22Rv1 (cell line): ENCODE results near the gene SORBS1.

Source experiments
- H3K27ac ChIP-seq: fragments of 450-650 bp; 2 replicates; pipeline ENCODE4 v1.5.1; 2017
- ZFX ChIP-seq: fragments of 450-650 bp; IDR thresholded peaks from 2 replicates; pipeline ENCODE4 v1.6.1; 2017; ENCODE audit warnings: antibody characterized with exemption, borderline replicate concordance
- TF ChIP-seq, protein P1 (sequence below): fragments of 450-650 bp; IDR thresholded peaks from 2 replicates; pipeline ENCODE4 v1.5.1; 2017; ENCODE audit warnings: mild to moderate bottlenecking

SORBS1 gene

DNA sequence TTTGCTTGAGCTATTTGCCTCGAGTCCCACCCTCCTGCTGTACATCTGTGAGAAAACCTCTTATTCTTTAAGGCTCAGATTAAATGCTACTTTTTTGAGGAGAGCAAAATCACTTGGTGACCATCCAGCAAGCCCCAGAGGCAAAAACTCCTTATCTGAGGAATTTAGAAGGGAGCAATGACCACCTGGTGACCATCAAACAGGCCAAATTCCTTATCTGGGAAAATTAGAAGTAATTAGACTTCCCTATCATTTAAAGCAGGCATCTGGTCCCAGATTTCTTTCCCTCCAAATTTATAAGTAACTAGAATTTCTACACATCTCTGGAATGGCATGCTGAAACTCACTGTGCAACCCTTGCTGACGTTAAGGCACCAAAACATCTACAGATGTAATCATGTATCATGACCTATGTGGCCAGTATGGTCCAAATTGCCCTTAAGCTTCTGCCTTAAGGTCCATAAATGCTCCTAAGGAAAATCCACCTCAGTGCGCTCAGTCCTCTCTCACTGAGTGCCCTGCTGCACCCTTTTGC lies 229.5 kb downstream of the SORBS1 start:
- no peak overlapping the region for H3K27ac ChIP-seq
- no peak for TF ChIP-seq ZFX
- TF ChIP-seq, protein P1, sequence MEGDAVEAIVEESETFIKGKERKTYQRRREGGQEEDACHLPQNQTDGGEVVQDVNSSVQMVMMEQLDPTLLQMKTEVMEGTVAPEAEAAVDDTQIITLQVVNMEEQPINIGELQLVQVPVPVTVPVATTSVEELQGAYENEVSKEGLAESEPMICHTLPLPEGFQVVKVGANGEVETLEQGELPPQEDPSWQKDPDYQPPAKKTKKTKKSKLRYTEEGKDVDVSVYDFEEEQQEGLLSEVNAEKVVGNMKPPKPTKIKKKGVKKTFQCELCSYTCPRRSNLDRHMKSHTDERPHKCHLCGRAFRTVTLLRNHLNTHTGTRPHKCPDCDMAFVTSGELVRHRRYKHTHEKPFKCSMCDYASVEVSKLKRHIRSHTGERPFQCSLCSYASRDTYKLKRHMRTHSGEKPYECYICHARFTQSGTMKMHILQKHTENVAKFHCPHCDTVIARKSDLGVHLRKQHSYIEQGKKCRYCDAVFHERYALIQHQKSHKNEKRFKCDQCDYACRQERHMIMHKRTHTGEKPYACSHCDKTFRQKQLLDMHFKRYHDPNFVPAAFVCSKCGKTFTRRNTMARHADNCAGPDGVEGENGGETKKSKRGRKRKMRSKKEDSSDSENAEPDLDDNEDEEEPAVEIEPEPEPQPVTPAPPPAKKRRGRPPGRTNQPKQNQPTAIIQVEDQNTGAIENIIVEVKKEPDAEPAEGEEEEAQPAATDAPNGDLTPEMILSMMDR: no peak

DNA sequence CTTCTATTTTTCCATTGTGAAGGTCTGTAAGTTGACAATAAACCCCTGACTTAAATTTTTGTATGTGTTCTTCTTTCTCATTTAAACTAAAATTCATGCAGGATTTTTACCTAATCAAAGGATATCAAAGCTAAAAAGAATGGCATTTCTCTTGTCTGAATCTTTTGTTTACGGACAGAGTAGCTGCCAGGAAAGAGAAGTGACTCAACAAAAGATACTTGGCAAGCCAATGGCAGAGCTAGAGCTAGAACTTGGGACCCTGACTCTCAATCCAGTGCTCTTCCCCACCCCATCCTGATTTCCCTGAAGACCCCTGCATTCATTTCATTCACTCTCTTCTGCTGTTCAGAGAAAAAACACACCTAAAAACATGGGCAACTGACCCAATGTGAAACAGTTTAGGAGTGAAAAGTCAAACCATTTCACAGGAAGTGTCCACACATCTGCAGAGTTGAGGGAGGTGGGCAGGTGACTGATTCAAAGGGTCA lies 230.2 kb downstream of the SORBS1 start:
- no peak for TF ChIP-seq ZFX
- TF ChIP-seq, protein P1: no peak
- no peak overlapping the region for H3K27ac ChIP-seq

DNA sequence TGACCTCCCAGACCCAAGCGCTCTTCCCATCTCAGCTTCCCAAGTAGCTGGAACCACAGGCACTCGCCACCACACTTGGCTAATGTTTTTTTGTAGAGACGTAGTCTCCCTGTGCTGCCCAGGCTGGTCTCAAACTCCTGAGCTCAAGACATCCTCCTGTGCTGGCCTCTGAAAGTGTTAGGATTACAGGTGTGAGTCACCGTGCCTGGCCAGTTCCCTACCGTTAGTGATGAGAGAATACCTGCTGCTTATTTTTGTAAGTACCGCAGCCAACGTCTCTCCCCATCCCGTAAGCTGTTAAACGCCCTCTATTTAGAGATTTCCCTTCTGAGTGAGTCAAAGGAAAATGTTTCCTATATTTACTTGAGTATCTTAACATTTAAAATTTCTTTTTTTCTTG lies 231.9 kb downstream of the SORBS1 start:
- TF ChIP-seq, protein P1: no peak
- no peak for TF ChIP-seq ZFX
- no peak overlapping the region for H3K27ac ChIP-seq

DNA sequence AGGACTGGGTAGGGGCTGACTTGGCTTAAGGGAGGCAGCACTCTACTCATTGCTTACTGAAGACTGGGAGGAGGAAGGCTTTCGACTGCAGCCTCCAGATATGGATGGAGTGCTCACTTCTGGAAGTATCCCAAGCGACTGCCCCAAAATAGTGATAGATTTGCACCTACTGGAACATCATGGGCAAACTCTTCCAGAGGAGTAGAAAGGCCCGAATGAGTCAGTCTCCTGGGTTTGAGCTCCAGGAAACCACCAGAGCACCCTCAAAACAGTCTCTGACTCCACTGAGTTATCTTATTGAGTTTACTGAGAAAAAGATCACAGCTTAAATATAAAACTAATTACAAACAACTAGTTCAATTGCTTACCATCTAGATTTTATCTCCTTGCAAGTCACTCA lies 233.2 kb downstream of the SORBS1 start:
- TF ChIP-seq ZFX: no peak
- TF ChIP-seq, protein P1: no peak
- H3K27ac ChIP-seq: no peak overlapping the region

DNA sequence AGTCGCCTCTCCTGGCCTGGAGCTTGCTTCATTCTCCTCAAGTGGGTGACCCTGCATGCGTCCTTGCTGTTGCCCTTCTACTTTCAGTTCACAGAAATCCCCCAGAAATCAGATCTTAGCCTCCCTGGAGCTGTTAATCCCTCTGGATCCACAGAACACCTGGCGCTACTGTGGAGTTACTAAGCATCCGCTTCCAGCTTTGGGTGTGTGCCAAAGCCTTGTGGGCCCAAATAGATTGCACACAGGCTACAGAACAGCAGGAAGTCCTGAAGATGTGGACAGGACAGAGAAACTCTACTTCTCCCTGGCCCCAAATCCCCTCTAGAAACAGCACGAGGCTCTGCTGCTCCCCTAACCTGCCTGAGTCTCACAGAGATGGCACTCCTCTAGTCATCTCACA lies 233.8 kb downstream of the SORBS1 start:
- no peak for TF ChIP-seq ZFX
- TF ChIP-seq, protein P1: no peak
- H3K27ac ChIP-seq: no peak overlapping the region

DNA sequence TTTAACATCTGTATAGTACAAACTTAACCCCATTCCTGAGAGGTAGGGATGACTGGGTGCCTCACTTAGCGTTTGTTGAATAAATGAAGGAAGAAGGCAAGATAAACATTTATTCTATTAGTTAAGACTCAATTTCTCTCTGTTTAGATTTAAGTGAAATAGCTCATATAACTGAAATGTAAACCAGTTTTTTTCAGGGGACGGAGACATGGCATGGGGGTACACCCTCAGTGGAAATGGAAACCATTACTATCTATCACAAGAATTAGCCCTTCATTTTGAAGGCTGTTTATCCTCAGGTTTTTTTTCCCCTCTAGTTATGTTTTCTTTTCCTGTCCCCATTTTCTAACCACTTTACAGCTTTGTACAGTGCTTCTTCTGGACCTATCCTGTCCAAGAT lies 234.8 kb downstream of the SORBS1 start:
- TF ChIP-seq, protein P1: no peak
- no peak for TF ChIP-seq ZFX
- no peak overlapping the region for H3K27ac ChIP-seq

DNA sequence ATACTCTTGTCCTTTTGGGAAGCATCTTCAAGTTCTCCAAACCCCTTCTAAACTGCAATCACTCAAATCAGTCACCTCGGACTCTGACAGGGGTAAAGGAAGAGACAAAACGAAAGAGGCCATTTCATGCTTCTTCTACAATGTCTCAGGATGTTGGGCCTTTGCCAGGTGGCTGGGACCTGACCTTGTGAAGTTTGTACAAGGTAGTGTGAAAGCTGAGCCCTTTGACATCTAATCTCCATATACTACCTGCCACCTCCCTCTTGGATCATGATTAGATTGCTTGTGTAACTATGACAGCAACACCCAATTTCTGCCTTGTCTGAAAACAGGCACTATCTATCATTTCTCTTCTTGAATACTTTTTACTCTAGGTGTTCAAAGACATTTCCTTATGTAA lies 235.3 kb downstream of the SORBS1 start:
- TF ChIP-seq ZFX: no peak
- TF ChIP-seq, protein P1: no peak

More for the DNA sequence above, 235.3 kb downstream of the SORBS1 start:
- H3K27ac ChIP-seq: no peak overlapping the region
